A549 (cell line): Measurements from ENCODE around the gene ATP6V1G3. TPM values are rescaled to one million over a fixed set of nuclear protein-coding genes. Genes with fewer than 3 reads are reported as not detected.

Experiments used
- ATAC-seq, 2 experiments: fragments of 200-7000 bp in 1 of 2; fragments of >200 bp in 1 of 2; cut with Nextera tagmentation in 1 of 2; cut with Tn5 transposase in 1 of 2; 3 replicates each; pipeline versions ENCODE4 v1.8.0 to v1.9.1; 2018 to 2020; ENCODE audit warnings: mild to moderate bottlenecking in 1 of 2, moderate library complexity in 1 of 2
- CTCF ChIA-PET: fragments of 300-600 bp; sonication (Branson Sonifier 250); formaldehyde crosslinking; extraction: SDS; loops from one replicate; lab custom pipeline; 2021; ENCODE audit warnings: antibody characterized with exemption, inconsistent platforms; lab: Yijun Ruan, JAX
- POLR2A ChIA-PET: fragments of 350-600 bp; formaldehyde crosslinking; extraction: SDS; loops from one replicate; lab custom pipeline; 2021; ENCODE audit warnings: antibody characterized with exemption, inconsistent platforms; lab: Yijun Ruan, JAX
- DNase-seq, 2 experiments: peaks; one replicate each; pipeline versions ENCODE4 v3.0.0 to v3.0.0-alpha.2; 2011 to 2016; ENCODE audit warnings: low read depth in 1 of 2, low spot score in 1 of 2
- FAIRE-seq: peaks from 2 replicates; lab custom pipeline; 2011; peaks lifted over from hg19 to GRCh38; lab: Jason Lieb, UNC
- H3K27ac ChIP-seq, 2 experiments: fragments of >200 bp; sonication (Bioruptor Twin); formaldehyde crosslinking; 3 replicates each; pipeline ENCODE4 v1.5.1; 2016 to 2017
- H3K4me1 ChIP-seq: fragments of >200 bp; sonication (Bioruptor Twin); formaldehyde crosslinking; 3 replicates; pipeline ENCODE4 v1.6.1; 2016
- H3K4me2 ChIP-seq: fragments of >200 bp; sonication (Bioruptor Twin); formaldehyde crosslinking; 3 replicates; pipeline ENCODE4 v1.6.1; 2016
- H3K4me3 ChIP-seq: fragments of >200 bp; sonication (Bioruptor Twin); formaldehyde crosslinking; 3 replicates; pipeline ENCODE4 v1.5.1; 2016
- H3K9me3 ChIP-seq: fragments of >200 bp; sonication (Bioruptor Twin); formaldehyde crosslinking; 3 replicates; pipeline ENCODE4 v1.6.1; 2016
- EHF ChIP-seq: fragments of 250-450 bp; sonication (Bioruptor Pico); IDR thresholded peaks from 2 replicates; pipeline ENCODE4 v1.5.0; 2020; ENCODE audit warnings: mild to moderate bottlenecking
- EHMT2 ChIP-seq: fragments of 200-600 bp; sonication (generic); IDR thresholded peaks from 2 replicates; pipeline ENCODE4 v1.6.1; 2016; ENCODE audit warnings: antibody characterized with exemption, low read depth, mild to moderate bottlenecking, moderate library complexity
- ELK1 ChIP-seq: fragments of 150-350 bp; IDR thresholded peaks from 2 replicates; pipeline ENCODE4 v1.6.1; 2014; ENCODE audit warnings: low read depth, mild to moderate bottlenecking, low read length
- FOSB ChIP-seq: fragments of 250-450 bp; sonication (Bioruptor Pico); IDR thresholded peaks from 2 replicates; pipeline ENCODE4 v1.5.0; 2020; ENCODE audit warnings: mild to moderate bottlenecking, moderate library complexity
- FOSL2 ChIP-seq, 2 experiments: fragments of 450-650 bp in 1 of 2; fragments of >200 bp in 1 of 2; sonication (Bioruptor Twin) in 1 of 2; formaldehyde crosslinking; IDR thresholded peaks; 2 replicates each; pipeline versions ENCODE4 v1.5.0 to v1.6.1; 2016 to 2020; ENCODE audit warnings: mild to moderate bottlenecking in 1 of 2, moderate library complexity in 1 of 2
- HMGXB4 ChIP-seq: fragments of 250-450 bp; sonication (Bioruptor Pico); IDR thresholded peaks from 2 replicates; pipeline ENCODE4 v1.5.0; 2021; ENCODE audit warnings: mild to moderate bottlenecking, moderate library complexity, borderline replicate concordance
- HOXB13 ChIP-seq: fragments of 250-450 bp; sonication (Bioruptor Pico); IDR thresholded peaks from 2 replicates; pipeline ENCODE4 v1.5.0; 2020; ENCODE audit warnings: low read depth, mild to moderate bottlenecking, moderate library complexity
- JUNB ChIP-seq: fragments of >200 bp; sonication (Bioruptor Twin); formaldehyde crosslinking; IDR thresholded peaks from 2 replicates; pipeline ENCODE4 v1.6.1; 2016
- MYC ChIP-seq: IDR thresholded peaks from 2 replicates; pipeline ENCODE4 v1.6.1; 2012; ENCODE audit warnings: mild to moderate bottlenecking, inconsistent platforms, low read length, improper control_type of control experiment, borderline replicate concordance
- PBX3 ChIP-seq: IDR thresholded peaks from 2 replicates; pipeline ENCODE4 v1.6.1; 2012
- PHF8 ChIP-seq: fragments of 200-600 bp; sonication (generic); IDR thresholded peaks from 2 replicates; pipeline ENCODE4 v1.6.1; 2016; ENCODE audit warnings: low read depth, mild to moderate bottlenecking, antibody characterized with exemption, moderate library complexity, borderline replicate concordance
- POLR2AphosphoS2 ChIP-seq: conservative IDR thresholded peaks from 2 replicates; pipeline ENCODE4 v1.6.1; 2012; ENCODE audit warnings: low read length, improper control_type of control experiment, inconsistent platforms
- RARB ChIP-seq: fragments of 250-450 bp; sonication (Bioruptor Pico); IDR thresholded peaks from 2 replicates; pipeline ENCODE4 v1.8.0; 2021; ENCODE audit warnings: mild to moderate bottlenecking, moderate library complexity
- RCOR1 ChIP-seq: fragments of 150-350 bp; IDR thresholded peaks from 2 replicates; pipeline ENCODE4 v1.6.1; 2014; ENCODE audit warnings: antibody characterized with exemption, low read length, low read depth
- RNF2 ChIP-seq: fragments of 200-600 bp; sonication (generic); IDR thresholded peaks from 2 replicates; pipeline ENCODE4 v1.6.1; 2016; ENCODE audit warnings: low read depth, mild to moderate bottlenecking, antibody characterized with exemption, moderate library complexity, borderline replicate concordance
- TP53 ChIP-seq: fragments of 250-450 bp; sonication (Bioruptor Pico); IDR thresholded peaks from 2 replicates; pipeline ENCODE4 v1.5.0; 2021; ENCODE audit warnings: mild to moderate bottlenecking, moderate library complexity
- ZNF302 ChIP-seq: fragments of 250-450 bp; sonication (Bioruptor Pico); IDR thresholded peaks from 2 replicates; pipeline ENCODE4 v1.9.0; 2021; ENCODE audit warnings: inconsistent platforms, mild to moderate bottlenecking, moderate library complexity
- WGBS: methylation state at CpG from one replicate; pipeline ENCODE4 v1.1.6; 2017; ENCODE audit errors: missing lambda C conversion rate; 5-methylcytosine and 5-hydroxymethylcytosine counted together
- polyA plus RNA-seq, 4 experiments: library from polyadenylated mRNA; depleted of rRNA in 3 of 4; stranded (reverse); fragments of >200 nt; fragmentation: RNase III in 1 of 4; extraction: RNeasy Plus Mini Kit Qiagen cat#74134 plus additional on column Dnase treatment in 1 of 4; gene quantifications; 2 replicates in 3 of 4; 3 replicates in 1 of 4; pipeline ENCODE4 v1.2.3, GENCODE V29; 2011 to 2017

ATP6V1G3 gene
- polyA plus RNA-seq, 2 of the 4 experiments (the other 2 are of a cell fraction), result not detected

- Histone ChIP-seq H3K4me1 (no peaks in the 10 kb centered on the region), H3K9me3 (no peaks in the 10 kb centered on the region), H3K27ac (no peak overlapping the region), H3K4me2 (no peak overlapping the region), H3K4me3 (no peak overlapping the region)
- no peak for ATAC-seq
- ChIA-PET POLR2A (no interaction called here), CTCF (no interaction called here)
- no peak for DNase-seq
- no peak for FAIRE-seq
- 67% methylated on average over 7 of the region's 7 CpGs for WGBS
- TF ChIP-seq FOSL2 (IDR thresholded peaks at IDR 0.05) (no peak), FOSL2 (CRISPR knock-in tag; IDR thresholded peaks at IDR 0.05) (no peak), TP53 (no peak), POLR2AphosphoS2 (no peak), RCOR1 (no peak), MYC (no peak), JUNB (no peak), ZNF302 (CRISPR knock-in tag) (no peak), PHF8 (no peak), EHF (CRISPR knock-in tag) (no peak), FOSB (CRISPR knock-in tag) (no peak), HMGXB4 (CRISPR knock-in tag) (no peak)
Observed at GRCh38 chr1:198538579-198539364, 1.7 kb downstream of the ATP6V1G3 start.

- H3K9me3 ChIP-seq, result no peaks in the 10 kb centered on the region
- no peak overlapping the region for H3K4me2 ChIP-seq
- FAIRE-seq, result no peak
- POLR2A ChIA-PET, result no interaction called here
- H3K4me1 ChIP-seq, result no peaks in the 10 kb centered on the region
- TF ChIP-seq POLR2AphosphoS2 (no peak), RARB (CRISPR knock-in tag) (no peak), HOXB13 (CRISPR knock-in tag) (no peak), ELK1 (no peak), RNF2 (no peak), PBX3 (no peak), EHMT2 (no peak)
- TF ChIP-seq, all 56 proteins: peak for 0
- CTCF ChIA-PET, result interaction anchor here (0.7 kb wide), 1 partner anchor 14 kb away, joined by 3 read pairs; no protein-coding TSS in a partner anchor
- DNase-seq (no peak), ATAC-seq (no peak)
- Histone ChIP-seq H3K4me3 (no peak overlapping the region), H3K27ac (no peak overlapping the region)
Observed at GRCh38 chr1:198535631-198536030, 4.8 kb downstream of the ATP6V1G3 start.
